DMS153 (cell line): ENCODE measurements around the gene DDX5.
"Not testable (repeated sequence)": the region's sequence is repeated elsewhere in the genome, so short reads cannot be mapped to it uniquely, and the experiment has no call there.

Experiments
- DNase-seq: peaks from one replicate; lab custom pipeline; 2025; lab: John Stamatoyannopoulos, UW

Gene DDX5

DNA sequence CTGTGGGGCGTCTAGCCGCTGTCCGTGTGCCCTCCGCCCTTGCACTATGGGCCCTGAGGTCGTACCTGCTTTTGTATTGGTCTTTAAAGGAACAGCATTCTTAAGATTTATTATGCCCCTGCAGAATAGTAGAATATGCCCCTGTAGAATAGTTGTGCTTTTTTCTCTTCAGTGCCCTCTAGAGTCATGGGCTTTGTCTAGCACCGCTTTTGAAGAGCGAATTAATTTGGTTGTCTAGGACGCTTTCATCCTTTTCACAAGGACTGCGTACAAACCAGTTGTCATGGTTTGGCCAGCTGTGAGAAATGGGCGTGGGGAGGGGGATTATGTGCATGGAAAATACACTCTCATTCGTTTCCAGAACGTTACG lies 1.3 kb upstream of the DDX5 start:
- peak; percentile 56 for DNase-seq

DNA sequence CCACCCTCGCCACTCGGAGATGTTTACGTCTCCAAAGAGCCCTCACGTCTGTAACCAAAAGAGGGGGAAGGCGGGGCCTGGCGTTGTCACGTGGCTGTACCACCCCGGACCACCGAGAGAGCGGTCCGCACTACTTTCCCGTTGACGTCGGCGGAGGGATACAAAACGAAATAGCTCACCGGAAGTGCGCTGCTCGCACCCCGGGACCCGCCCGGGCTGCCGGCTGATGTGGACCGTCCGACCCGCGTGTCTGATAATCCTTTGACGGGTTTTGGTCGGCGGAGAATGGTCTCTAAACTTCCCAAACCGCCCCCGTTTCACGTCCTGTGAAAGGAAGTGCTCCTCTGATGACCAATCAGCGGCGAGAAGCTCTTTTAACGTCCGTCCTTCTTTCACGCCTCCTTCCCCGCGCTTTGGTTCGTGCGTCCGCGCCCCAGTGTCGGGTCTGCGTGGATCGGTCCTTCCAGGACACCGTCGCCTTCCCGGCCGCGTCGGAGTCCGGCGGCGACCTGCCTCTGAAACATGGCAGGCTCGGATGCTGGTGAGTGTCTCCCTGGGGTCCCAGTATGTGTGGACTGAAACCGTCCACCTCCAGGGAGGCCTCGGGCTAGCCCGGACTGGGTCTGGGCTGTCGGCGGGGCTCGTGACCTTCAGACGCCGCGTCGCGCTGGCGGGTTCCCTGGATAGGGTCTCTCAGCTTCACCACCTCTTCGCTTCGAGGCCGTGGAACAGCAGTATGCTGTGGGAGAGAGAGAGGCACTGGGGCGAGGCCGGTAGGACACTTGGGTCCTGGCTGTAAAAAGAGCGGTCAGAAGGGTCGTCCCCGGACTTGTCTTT lies 705 bp upstream of the DDX5 start, which contains the start of gene CEP95:
Gene CEP95 (plus strand): TSS at position 402 of the 837 bp plus-strand sequence. CDS start 121 bp downstream, at position 523.
- DNase-seq, result peak; percentile 95

DNA sequence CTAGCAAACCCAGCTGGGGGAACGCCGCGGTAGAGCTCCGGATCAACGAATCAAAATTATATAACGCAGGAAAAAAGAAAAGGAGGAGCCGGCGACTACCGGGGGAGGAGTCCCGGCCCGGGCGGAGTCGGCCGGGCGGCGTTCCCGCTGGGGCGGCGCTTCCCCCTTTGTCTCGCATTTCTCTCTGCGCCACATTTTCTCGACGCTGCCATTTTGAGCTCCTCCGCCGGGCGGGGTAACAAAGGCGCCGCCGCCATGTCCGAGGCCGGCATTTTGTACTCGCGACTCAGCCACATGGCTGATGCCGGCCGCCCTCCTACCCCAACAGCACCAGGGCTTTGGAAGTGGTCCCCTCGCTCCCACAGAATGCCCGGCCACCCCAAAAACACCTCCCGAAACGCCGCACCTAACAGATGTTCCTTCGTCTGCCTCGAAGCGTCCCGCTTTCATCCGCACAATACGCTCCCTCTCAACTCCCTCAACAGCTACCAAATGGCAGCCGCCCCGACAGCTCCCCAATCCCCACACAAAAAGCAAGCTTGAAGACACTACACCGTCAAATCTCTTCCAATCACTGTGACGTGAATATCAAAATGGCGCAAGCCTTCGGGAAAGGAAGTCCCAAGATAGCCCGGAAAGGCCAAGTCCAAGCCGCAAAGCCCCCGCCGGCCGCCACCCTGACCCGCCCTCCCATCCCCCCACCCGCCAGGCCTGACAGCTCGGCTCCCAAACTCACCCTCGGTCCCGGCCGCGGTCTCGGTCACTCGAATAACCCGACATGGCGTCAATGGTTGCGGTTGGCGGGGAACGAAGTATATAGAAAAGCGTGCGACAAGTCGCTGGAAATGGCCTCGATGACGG lies 519 bp downstream of the DDX5 start:
- DNase-seq, result peak; percentile 76

DNA sequence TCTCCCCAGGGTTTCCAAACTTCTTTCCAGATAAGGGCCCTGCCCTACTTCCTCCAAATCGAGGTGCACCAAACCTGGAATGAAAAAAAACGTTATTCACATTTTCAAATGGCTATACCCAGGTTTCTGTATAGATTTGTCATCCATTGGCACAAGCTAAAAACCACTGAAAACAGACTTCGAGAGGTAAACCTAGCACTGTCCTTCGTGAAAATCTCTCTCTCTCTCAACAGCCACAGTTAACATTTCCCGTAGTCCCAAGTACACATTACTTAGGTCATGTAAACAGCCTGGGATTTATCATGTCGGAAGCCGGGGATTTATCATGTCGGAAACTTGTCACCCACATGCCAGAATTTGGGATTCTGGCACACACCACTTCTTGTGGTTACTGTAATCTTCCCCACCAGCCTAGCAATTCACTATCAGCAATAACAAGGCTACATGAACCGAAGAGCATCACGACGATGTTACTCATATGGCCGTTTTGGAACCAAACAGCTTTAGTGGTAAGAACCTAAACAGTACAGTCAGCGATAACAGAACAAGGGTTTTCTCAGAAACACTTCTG lies 1.2 kb downstream of the DDX5 start:
- no peak for DNase-seq

DNA sequence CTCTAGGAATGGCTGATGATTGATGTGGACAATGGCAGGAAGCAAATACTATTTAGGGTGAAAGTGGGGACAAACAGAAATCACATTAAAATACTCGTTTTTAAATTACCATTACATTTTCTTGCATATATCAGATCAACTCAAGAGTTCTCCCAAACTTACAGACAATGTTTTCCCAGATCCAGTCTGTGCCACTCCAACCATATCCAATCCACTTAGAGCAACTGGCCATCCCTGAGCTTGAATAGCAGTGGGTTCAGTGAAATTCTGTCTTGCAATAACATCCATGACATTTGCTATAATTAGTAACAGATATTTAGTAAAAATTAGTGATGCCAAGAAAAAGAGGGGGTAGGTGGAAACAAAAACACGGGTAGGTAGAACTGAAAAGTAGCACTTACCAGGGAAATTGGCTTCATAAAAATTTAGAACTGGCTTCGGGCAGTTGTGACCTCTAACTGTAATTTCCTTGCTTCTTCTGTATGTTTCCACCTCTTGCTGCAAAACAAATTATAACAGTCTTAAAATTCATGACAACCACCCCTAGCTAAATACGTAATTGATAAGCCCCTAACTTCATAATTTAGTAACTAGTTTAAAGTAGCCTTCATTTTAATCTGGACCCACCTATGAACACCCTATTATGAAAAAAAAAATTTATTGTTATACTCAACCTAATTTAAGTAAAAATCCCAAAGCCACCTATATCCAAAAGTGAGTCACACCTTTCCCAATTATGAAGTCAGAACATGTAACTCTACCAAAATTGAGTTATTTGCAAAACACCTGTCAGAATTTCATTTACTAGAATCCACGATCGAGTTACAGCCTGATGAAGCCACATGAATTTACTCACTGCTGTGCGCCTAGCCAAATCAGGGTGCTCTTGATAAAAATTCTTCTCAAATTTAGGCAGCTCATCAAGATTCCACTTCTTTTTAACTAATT lies 2.0 kb downstream of the DDX5 start:
- no peak for DNase-seq

DNA sequence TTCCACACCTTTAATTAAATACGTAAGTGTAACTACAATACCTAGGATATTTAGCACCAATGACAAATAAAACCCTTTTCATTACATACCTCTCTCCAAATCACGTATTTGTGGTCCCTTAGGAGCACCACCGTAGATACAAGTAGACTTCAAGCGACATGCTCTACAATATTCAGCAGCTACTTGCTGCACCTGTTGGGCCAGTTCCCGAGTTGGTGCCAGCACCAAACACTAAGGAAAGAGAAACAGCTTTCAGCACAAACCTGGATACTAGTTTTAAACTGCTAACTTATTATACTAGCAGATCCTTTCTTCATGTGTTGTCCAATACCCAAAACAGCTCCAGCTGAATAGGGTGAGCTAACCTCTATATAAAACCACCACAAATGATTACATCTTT lies 2.7 kb downstream of the DDX5 start:
- DNase-seq, result no peak

DNA sequence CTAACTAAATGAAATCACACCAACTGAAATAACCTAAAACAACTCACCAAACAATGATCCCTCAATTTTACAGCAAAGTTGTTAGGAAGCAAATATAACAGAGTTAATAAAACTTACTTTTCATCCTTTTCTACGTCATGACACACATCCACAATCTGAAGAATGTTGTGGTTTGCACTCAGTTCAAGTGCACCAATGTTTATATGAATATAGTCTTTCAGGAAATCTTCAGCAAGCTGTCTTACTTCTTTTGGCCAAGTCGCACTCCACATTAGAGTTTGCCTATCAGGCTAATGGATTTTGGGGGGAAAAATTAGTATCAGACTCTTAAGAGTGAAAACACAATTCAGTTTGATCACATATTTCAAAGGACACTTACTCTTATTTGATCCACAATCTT lies 3.3 kb downstream of the DDX5 start:
- no peak for DNase-seq

DNA sequence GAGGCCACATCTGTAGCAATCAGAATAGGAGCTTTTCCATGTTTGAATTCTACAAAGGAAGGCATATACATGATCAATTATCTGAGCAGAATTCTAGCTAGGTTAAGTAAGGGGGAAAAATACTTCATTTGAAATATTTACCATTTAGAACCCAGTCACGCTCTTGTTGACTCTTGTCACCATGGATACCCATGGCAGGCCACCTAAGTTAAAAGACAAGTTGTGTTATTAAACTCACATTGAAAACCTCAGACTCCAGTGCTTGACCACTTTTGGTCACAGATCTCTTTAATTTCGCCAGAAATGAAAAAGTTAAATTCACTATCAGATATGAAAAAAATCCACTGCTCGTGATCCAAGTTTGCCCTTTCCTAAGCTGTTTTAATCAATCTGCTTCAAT lies 4.1 kb downstream of the DDX5 start:
- no peak for DNase-seq

DNA sequence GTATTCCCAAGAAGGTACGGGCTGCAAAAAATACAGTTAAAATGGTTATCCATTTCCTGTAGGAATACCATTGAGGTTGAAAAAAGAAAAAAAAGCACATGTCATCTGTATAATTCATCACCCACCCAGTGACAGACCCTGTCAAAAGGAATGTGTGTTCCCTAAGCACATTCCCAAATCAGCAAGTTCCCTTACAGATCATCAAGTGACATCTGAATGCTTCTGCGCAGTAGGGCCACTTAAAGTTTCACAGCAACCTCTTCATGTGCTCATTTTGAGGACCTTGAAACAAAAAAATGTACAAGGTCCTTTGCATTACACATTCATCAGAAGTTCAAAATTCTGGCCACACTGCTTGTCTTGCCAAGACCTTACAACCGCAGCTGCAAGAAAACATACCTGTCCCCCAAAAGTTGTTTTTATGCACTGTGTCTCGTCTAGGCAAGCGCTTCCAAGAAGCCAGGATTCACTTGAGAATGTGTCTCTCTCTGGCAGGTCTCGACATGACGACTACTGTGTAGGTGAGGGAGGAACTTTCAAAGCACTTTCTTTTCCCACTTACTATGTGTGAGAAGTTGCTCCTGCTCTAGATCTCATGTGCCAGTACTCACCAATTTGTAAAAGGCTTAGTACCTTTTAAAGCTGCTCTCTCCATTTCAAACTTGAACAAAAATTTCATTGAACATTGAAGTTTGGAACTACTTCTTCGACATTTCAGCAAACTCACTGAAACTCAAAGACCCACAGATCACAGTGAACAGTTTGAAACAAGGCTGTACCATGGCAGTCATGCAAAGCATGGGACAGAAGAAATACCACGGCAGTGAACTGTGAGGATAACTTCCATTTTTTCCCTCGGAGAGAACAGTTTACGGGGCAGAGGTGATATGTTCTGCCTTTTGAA lies 5.0 kb downstream of the DDX5 start:
- DNase-seq, result no peak

DNA sequence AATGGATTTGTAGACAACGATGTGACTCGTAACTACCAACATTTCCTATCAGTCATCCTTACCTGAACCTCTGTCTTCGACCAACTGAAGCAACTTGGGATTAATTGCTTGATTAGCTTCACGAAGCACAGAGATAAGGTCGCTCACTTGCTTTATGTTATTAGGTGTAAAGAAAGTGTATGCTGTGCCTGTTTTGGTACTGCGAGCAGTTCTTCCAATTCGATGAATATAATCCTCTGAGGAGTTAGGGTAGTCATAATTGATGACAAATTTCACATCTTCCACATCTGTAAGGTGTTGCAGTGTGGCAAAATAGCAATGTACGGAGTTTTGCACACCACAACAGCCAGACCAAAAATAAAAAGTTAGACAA lies 5.6 kb downstream of the DDX5 start:
- no peak for DNase-seq

DNA sequence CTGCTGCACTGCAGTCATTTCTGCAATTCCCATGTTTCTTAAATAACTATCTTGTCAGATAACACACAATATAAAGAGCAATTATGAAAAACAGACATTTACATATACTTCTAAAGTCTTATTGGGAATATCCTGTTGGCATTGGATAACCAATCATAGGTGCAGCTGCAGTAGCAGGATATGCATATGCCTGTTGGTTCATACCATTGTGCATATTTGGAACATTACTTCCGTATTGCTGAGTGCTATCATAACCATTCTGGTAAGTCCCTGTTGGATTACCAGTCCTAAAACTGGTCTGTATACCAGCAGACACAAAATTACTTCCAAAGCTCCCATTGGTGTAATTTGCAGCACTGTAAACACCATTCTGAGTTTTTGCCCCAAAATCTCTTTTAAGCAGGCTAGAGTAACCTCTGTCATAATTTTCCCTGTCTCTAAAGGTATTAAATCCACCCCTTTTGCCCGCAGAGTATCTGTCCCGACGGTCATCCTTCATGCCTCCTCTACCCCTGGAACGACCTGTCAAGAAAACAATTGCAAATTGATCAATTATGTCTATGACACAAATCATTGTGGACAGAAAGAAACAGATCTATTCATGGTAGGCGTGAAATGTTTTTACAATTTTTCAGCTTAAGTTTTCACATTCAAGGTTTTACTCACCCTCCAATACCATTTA lies 6.1 kb downstream of the DDX5 start:
- DNase-seq, result no peak

DNA sequence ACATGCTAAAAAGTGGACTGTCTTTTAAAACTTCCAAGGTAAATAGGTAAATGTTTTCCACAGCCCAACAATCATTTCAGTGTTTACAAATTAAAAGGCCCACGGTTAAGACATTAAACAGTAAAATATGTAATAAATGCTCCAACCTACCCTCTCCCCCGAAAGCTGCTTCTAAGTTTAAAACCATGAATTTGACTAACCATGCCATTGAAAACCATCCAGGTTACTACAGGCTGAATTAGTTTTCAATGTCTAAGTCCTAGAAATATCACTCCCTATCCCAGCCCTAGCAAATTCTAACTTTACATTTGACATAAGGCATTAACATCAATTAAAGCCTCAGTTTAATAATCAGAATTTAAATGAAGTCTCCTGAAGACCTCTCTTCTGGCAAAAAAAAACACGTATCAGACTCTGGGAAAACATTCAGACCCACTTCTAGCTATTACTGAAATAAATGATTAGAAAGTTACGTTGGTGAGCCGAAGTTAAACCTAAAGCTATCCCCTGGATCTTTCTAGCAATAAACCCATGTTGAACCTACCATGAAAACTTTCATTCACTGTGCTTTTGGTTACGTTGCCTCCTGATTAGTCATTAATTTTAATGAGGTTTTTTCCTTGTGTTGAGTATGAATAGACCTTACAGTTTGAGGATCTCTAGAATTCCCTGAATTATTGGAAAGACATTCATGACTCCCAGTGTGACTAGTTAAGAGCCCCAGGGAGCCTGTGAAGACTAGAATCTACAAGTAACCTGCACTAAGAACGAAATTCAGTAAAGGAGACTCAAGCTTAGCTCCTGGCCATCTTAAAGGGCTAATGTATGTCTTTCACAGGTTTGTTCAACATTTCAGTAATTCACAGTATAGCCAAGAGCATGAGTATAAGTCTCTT lies 7.5 kb downstream of the DDX5 start:
- DNase-seq, result no peak

DNA sequence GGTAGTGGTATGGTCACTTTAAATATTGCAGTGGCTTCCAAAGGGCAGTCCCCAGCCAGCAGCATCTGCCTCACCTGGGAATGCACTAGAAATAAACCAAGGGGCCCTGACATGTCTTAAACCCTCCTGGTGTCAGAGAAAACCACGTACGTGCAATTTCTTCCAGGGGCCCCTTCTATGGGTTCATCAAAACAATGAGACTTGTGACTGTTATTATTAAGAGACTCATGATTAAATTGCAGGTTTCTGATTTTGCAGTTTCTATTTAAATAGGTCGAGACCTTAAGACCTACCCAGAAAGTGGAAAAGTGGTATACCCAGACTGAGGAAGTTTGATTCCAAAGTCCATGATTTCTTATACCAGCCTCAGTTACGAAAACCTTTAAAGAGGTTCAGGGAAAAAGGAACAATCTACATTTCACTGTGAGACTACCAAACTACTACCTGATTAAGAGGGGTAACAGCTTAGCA lies 8.5 kb downstream of the DDX5 start:
- no peak for DNase-seq

DNA sequence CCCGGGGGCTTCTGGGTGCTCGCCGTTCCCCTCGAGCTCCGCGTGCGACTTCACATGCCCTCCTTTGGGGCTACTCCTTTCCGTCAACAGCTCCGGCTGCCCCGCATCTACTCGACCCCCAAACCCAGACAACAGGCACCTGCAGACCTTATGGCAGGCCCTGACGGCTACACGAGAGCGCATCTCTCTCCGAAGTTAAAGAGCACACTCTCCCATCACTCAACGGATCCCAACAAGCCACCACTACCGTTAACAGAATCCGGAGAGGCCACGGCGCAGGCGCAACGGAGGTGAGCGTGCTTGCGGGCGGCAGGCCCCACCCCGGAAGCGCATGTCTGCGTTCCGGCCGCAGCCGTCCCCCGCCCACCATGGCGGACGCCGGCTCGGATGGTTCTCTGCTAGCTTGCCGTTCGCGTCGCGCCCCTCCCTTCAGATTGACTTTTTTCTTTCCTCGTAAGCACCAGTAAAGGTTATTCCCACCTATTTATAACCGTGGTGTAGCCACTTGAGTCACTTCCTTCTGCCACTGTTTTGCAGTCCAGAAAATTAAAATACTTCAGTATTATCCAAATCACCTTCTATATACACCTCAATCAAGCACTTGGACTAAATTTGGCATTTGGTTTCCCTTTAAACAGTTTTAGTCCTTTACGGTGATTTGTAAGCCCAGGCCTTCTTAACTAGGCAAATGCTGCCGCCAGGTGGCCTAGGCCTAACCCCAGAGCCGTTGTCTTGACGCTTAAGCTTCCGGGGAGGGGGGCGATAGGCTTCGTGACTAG lies 9.1 kb downstream of the DDX5 start, which contains the start of gene POLG2:
Gene POLG2 (minus strand): TSS at position 269 of the 779 bp plus-strand sequence. CDS start 86 bp downstream, at position 183.
- peak; percentile 85 for DNase-seq

DNA sequence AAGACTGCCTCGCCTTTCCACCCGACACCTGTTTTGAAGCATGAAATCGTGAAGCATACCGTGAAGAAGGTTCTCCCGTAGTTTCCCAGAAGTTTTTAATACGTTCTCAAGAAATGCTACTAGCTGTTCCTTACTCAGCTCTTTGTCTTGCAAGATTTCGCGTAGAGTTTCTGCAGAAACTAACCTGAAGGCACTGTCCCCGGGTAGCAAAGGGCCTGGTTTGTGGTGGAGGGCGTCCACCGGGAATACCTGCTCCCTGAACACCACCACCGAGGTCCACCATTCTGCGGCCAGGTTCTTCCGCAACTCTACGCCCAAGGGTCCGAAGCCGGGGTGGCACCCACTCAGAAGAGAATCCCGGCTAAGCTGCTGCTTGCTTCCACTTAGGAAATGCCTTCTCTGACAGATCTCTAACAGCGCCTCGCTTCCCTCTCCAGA lies 9.7 kb downstream of the DDX5 start:
- no peak for DNase-seq

DNA sequence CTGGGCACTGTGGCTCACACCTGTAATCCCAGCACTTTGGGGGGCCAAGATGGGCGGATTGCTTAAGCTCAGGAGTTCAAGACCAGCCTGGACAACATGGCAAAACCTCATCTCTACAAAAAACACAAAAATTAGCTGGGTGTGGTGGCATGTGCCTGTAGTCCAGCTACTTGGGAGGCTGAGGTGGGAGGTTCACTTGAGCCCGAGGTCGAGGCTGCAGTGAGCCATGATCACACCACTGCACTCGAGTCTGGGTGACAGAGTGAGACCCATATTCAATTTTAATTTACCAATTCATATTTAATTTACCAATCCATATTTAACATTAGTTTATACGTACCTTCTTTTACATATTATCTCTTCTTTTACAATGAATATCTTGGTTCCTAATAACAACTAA lies 10.8 kb downstream of the DDX5 start:
- not testable (repeated sequence) for DNase-seq

DNA sequence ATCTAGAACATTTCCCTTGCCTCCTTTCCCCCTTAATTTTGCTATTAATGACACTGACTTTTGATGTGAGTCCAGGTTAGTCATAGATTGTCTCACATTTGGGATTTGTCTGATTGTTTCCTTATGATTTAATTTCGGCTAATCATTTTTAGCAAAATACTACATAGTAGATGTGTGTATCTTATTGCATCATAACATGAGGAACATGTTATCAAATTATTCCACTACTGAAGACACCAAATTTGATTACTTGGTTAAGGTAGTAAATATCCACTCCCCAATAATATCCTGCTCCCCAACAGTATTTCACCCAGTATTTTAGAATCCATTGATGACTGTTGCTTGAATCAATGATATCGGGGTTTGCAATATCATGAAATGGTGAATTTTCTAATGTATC lies 12.0 kb downstream of the DDX5 start:
- DNase-seq, result no peak
